Stimulated activated naive CD8-positive, alpha-beta T cell treated with anti-CD3 and anti-CD28 coated beads, Interleukin-15, amount 100 ng/mL, for 72 hours (primary cell): Measurements from ENCODE around the gene MRPL33.

Source experiments
- ATAC-seq: fragments of 150-1000 bp; cut with Tn5 transposase; 2 replicates; pipeline ENCODE4 v1.10.0; 2021; ENCODE audit warnings: mild to moderate bottlenecking, moderate library complexity
- DNase-seq, 2 donors: peaks; one replicate each; pipeline ENCODE4 v3.0.0; 2021 to 2022
- H3K27ac Mint-ChIP-seq, 2 donors: one replicate each; pipeline ENCODE4 v1.8.0; 2022; ENCODE audit warnings: mild to moderate bottlenecking in 2 of 2, mixed read lengths in 2 of 2, moderate library complexity in 2 of 2
- H3K27me3 Mint-ChIP-seq: one replicate; pipeline ENCODE4 v1.8.0; 2022; ENCODE audit warnings: mixed read lengths
- H3K4me1 Mint-ChIP-seq: one replicate; pipeline ENCODE4 v1.8.0; 2022; ENCODE audit warnings: mild to moderate bottlenecking, mixed read lengths
- H3K4me3 Mint-ChIP-seq, 2 donors: one replicate each; pipeline ENCODE4 v1.8.0; 2022; ENCODE audit warnings: mild to moderate bottlenecking in 2 of 2, mixed read lengths in 2 of 2, moderate library complexity in 1 of 2
- H3K9me3 Mint-ChIP-seq, 2 donors: one replicate each; pipeline ENCODE4 v1.8.0; 2022; ENCODE audit warnings: mixed read lengths in 2 of 2

MRPL33 gene

GRCh38 chr2:27771548-27772335, at the start of gene MRPL33:
Gene MRPL33 (plus strand): TSS chr2:27771719. CDS start chr2:27771778, 59 bp downstream.
- peak; percentile 98 for ATAC-seq
- peaks cover 40% of the 10 kb centered on the region for H3K4me1 Mint-ChIP-seq
- peaks cover 7% of the 10 kb centered on the region for H3K27me3 Mint-ChIP-seq
- no peaks in the 10 kb centered on the region for H3K9me3 Mint-ChIP-seq
- DNase-seq: peak; percentile 85 to 91
- peak within 1 kb of the TSS; percentile 99 to 100 for H3K4me3 Mint-ChIP-seq
- peak within 1 kb of the TSS; percentile 98 for H3K27ac Mint-ChIP-seq

GRCh38 chr2:27721884-27722485, 49.5 kb upstream of the MRPL33 start:
- H3K9me3 Mint-ChIP-seq: no peaks in the 10 kb centered on the region
- H3K4me3 Mint-ChIP-seq: no peak overlapping the region
- H3K27ac Mint-ChIP-seq: no peak overlapping the region
- ATAC-seq (no peak), DNase-seq (no peak)
- peaks cover 38% of the 10 kb centered on the region for H3K4me1 Mint-ChIP-seq
- peaks cover 10% of the 10 kb centered on the region for H3K27me3 Mint-ChIP-seq

GRCh38 chr2:27723372-27724144, 48.0 kb upstream of the MRPL33 start:
- no peak for DNase-seq
- Mint-ChIP-seq H3K27ac (peak overlapping the region in 1 of 2 donors; percentile 79), H3K27me3 (peaks cover 7% of the 10 kb centered on the region), H3K9me3 (no peaks in the 10 kb centered on the region), H3K4me1 (peaks cover 44% of the 10 kb centered on the region), H3K4me3 (no peak overlapping the region)
- ATAC-seq: no peak

GRCh38 chr2:27724191-27724590, 47.3 kb upstream of the MRPL33 start:
- Mint-ChIP-seq H3K4me1 (peaks cover 50% of the 10 kb centered on the region), H3K4me3 (no peak overlapping the region), H3K9me3 (no peaks in the 10 kb centered on the region), H3K27me3 (peaks cover 7% of the 10 kb centered on the region), H3K27ac (no peak overlapping the region)
- ATAC-seq (no peak), DNase-seq (no peak)

GRCh38 chr2:27724905-27725701, 46.4 kb upstream of the MRPL33 start:
- H3K9me3 Mint-ChIP-seq: no peaks in the 10 kb centered on the region
- H3K4me1 Mint-ChIP-seq: peaks cover 45% of the 10 kb centered on the region
- no peak overlapping the region for H3K4me3 Mint-ChIP-seq
- DNase-seq (no peak), ATAC-seq (no peak)
- peaks cover 7% of the 10 kb centered on the region for H3K27me3 Mint-ChIP-seq
- no peak overlapping the region for H3K27ac Mint-ChIP-seq

GRCh38 chr2:27727257-27727656, 44.3 kb upstream of the MRPL33 start:
- Mint-ChIP-seq H3K27ac (no peak overlapping the region), H3K4me1 (peaks cover 23% of the 10 kb centered on the region), H3K27me3 (no peaks in the 10 kb centered on the region), H3K4me3 (no peak overlapping the region), H3K9me3 (no peaks in the 10 kb centered on the region)
- no peak for DNase-seq
- ATAC-seq: no peak

- Mint-ChIP-seq H3K4me1 (peaks cover 20% of the 10 kb centered on the region), H3K4me3 (no peak overlapping the region), H3K27ac (no peak overlapping the region), H3K9me3 (no peaks in the 10 kb centered on the region), H3K27me3 (no peaks in the 10 kb centered on the region)
- ATAC-seq: no peak
- no peak for DNase-seq
These were observed 43.2 kb upstream of the MRPL33 start for GRCh38 chr2:27728081-27728858.

GRCh38 chr2:27729198-27729597, 42.3 kb upstream of the MRPL33 start:
- Mint-ChIP-seq H3K4me1 (peaks cover 17% of the 10 kb centered on the region), H3K9me3 (no peaks in the 10 kb centered on the region), H3K4me3 (no peak overlapping the region), H3K27ac (no peak overlapping the region), H3K27me3 (no peaks in the 10 kb centered on the region)
- no peak for DNase-seq
- no peak for ATAC-seq

GRCh38 chr2:27729614-27730013, 41.9 kb upstream of the MRPL33 start:
- DNase-seq (no peak), ATAC-seq (no peak)
- no peaks in the 10 kb centered on the region for H3K27me3 Mint-ChIP-seq
- H3K27ac Mint-ChIP-seq: peak overlapping the region in 1 of 2 donors; percentile 1
- H3K9me3 Mint-ChIP-seq: no peaks in the 10 kb centered on the region
- H3K4me3 Mint-ChIP-seq: no peak overlapping the region
- H3K4me1 Mint-ChIP-seq: peaks cover 17% of the 10 kb centered on the region

- no peak for ATAC-seq
- no peak overlapping the region for H3K27ac Mint-ChIP-seq
- no peak for DNase-seq
- peaks cover 23% of the 10 kb centered on the region for H3K4me1 Mint-ChIP-seq
- H3K9me3 Mint-ChIP-seq: no peaks in the 10 kb centered on the region
- no peak overlapping the region for H3K4me3 Mint-ChIP-seq
- no peaks in the 10 kb centered on the region for H3K27me3 Mint-ChIP-seq
These were observed 41.3 kb upstream of the MRPL33 start for GRCh38 chr2:27730261-27730662.

- DNase-seq: peak in 1 of 2 donors; percentile 1
- H3K9me3 Mint-ChIP-seq: no peaks in the 10 kb centered on the region
- ATAC-seq: no peak
- H3K27me3 Mint-ChIP-seq: no peaks in the 10 kb centered on the region
- H3K4me3 Mint-ChIP-seq: no peak overlapping the region
- peak overlapping the region in 1 of 2 donors; percentile 46 for H3K27ac Mint-ChIP-seq
- H3K4me1 Mint-ChIP-seq: peaks cover 28% of the 10 kb centered on the region
These were observed 40.4 kb upstream of the MRPL33 start for GRCh38 chr2:27730980-27731691.

GRCh38 chr2:27734305-27734704, 37.2 kb upstream of the MRPL33 start:
- no peak overlapping the region for H3K27ac Mint-ChIP-seq
- DNase-seq (no peak), ATAC-seq (no peak)
- H3K4me1 Mint-ChIP-seq: peaks cover 19% of the 10 kb centered on the region
- no peaks in the 10 kb centered on the region for H3K27me3 Mint-ChIP-seq
- H3K9me3 Mint-ChIP-seq: no peaks in the 10 kb centered on the region
- no peak overlapping the region for H3K4me3 Mint-ChIP-seq

GRCh38 chr2:27735263-27735904, 36.1 kb upstream of the MRPL33 start:
- Mint-ChIP-seq H3K4me1 (peaks cover 19% of the 10 kb centered on the region), H3K9me3 (no peaks in the 10 kb centered on the region), H3K27ac (peak overlapping the region; percentile 73 to 95), H3K27me3 (no peaks in the 10 kb centered on the region), H3K4me3 (peak overlapping the region; percentile 79 to 85)
- DNase-seq (peak; percentile 58 to 70), ATAC-seq (peak; percentile 93)
